ENCODE data around the gene TFR2.

The TFR2 gene

DNA sequence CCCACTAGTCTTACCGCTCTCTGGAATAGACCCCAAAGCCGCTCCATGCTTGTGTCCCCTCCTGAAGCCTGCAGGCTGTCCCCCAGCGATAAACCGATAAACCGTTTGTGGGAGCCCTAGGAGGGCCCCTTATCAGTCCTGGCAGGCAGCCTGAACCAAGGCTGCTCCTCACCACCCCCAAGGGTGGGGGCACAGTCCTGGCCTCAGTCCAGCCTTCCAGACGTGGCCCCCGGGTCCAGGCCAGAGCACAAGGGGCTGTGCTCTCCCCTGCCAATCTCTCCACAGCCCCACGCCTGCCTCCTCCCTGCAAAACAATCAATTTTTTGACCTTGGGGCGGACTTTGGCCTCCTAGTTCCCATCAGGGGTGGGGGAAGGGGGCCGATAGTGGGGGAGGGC is at the start of gene TFR2:
Gene TFR2, minus strand, starts transcription at position 90 of the 397 bp plus-strand sequence. Its CDS starts 43 bp downstream, at position 47.
- peak; percentile 99 for DNase-seq

- DNase-seq: peak; percentile 27
These were observed 48.1 kb upstream of the TFR2 start for GRCh38 chr7:100689230-100690135.

DNA sequence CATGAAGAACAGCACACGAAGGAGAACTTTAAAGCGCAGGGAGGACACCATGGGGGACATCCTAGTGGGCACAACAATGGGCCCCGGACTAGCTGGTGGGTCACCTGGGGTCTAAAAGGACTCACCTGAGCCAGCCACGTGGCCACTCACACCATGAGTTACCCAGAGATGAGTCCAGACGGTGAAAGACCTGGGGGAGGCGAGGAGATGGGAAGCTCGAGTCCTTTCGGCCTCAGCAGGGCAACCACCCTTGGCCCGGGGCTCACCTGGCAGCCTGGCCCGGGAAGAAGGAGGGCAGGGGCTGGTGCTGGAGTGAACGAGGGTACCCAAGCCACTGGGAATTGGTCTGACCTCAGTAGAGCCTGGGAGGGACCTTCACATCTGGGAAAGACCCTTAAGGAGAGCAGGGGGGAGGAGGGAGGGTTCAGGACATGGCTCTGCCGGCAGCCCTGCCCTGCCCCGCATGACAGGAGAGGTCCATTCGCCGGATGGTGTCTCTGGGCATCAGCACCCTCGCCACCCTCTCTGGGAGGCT is 47.0 kb upstream of the TFR2 start:
- DNase-seq: no peak

GRCh38 chr7:100687751-100688300 is 46.5 kb upstream of the TFR2 start:
- DNase-seq: no peak

GRCh38 chr7:100687261-100687660 is 45.9 kb upstream of the TFR2 start:
- no peak for DNase-seq

GRCh38 chr7:100686822-100687211 is 45.5 kb upstream of the TFR2 start:
- DNase-seq: no peak

DNA sequence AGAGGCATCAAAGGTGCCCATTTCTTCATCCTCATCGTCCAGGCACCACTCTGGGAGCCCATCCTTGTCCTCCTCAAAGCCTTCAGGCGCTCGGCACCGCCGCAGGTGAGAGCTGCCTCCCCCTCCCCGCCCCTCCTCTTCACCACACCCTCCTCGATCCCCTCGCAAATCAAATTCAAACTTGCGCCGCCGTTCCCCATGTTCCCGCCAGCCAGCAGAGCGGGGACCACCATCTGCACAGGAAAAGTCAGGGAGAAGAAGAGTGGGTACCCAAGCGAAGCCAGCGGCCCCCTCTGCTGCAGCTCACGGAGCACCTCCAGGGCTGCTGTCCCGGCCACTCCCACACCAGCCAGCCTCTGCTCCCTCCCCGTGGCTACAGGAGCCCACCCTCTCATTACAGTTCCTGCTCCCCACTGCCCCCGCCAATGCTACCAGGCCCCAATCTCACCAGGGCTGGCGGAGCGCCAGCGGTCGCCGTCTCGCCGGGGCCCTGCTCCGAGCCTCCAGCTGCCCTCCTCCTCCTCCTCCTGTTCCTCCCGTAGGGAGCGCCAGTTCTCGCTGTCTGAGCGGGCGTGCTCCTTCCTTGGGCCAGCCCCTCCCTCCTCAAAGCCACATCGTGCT is 45.0 kb upstream of the TFR2 start:
- no peak for DNase-seq

- DNase-seq: no peak
These were observed 44.3 kb upstream of the TFR2 start for GRCh38 chr7:100685631-100686145.

DNA sequence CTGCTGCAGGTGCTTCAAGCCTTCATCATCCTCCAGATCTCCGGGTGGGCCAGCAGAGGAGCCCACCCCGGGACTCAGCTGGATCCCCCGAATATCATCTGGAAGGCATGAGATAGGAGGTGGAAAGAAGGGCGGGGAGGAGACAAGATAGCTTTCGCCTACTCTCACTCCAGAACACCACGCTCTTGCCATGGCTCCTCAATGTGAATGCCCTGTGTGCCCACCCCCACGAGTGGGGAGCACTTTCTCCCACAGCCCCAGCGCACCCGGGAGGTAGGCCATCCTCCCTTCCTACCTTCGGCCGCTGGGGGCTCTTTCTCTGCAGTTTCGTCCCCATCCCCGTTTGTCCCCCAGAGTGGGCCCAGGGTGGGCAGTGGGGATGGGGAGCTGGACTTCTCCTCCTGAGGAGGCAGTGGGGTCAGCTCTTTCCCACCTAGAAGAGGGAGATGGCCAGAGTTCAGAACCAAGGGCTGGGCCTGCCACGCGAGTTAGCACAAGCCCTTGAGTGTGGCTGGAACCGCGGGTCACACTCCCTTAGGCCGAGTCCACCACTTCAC is 43.8 kb upstream of the TFR2 start:
- no peak for DNase-seq

DNA sequence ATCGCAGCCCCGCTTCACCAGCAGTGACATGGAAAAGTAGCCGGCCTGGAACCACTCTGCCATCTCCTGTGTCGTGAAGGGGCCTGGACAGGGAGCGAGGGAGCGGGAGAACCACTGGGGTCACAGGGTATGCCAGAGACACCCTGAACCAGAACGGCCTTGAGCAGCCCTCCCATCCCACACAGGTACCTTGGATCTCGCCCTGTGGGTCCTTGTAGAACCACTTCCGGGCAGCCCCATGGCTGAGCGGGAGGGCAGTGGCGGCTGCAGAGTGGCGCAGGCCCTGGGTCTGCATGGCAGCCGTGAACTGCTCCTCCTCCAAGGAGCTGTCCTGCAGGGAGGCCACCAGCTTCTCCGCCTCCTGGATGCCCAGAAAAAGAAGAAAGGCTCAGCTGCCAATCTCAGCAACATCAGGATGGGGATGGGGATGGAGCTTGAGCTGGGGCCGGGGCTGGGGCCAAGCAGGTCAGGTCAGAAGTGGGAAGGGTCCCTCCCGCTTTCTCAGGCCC is 43.2 kb upstream of the TFR2 start:
- no peak for DNase-seq

GRCh38 chr7:100683659-100684533 is 42.5 kb upstream of the TFR2 start:
- no peak for DNase-seq

DNA sequence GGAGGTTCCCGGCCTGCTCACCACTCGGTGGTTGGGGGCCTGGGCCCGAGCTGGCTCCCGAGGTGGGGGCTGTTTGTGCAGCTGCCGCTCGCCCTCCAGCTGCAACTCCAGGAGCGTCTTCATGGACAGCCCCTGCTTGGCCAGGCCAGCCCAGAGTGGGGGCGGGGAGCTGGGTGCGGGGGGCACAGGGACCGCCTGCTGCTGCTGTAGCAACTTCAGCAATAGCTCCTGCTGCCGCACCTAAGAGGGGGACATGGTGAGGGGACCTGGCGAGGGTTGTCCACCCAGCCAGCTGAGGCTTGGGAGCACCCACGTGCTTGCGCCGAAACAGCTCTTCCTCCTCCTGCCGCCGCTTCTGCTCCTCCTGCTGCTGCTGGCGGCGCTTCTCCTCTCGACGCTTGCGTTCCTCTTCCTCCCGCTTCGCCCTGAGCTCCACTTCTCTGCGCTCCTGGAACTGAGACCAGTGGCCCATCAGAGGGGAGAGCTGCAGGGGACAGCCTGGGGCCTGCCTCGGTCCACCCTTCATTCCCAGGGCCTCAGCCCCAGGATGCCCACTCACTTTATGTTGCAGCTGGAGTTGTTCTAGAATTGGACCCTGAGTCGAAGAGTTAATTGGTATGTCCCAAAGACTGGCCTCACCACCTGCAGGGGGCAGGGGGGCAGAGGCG is 41.8 kb upstream of the TFR2 start:
- DNase-seq: no peak

DNA sequence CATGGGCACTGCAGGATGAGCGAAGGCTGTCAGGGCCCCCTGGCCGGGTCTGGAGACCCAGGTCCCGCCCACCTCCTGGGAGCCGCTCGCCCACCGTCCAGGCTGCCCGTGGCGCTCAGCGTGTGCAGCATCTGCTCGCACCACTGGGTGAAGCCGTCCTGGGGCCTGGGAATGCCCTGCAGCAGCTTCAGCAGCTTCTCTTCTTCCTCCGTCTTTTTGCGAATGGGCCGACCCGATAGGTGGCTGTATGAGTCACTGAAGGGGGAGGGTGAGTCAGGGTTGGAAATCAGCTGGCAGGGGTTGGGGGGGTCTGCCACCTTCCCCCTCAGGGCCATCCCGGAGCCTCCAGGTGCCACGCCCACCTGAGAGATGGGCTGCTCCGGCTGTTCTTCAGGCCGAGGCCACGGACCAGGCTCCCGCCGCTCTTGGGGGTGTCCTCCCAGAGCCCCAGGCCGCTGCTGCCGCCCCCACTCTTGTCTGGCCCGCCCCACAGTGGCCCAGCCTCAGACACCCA is 40.9 kb upstream of the TFR2 start:
- peak; percentile 19 for DNase-seq

GRCh38 chr7:100681491-100682227 is 40.3 kb upstream of the TFR2 start:
- peak; percentile 10 for DNase-seq

- DNase-seq: peak; percentile 50
These were observed 39.4 kb upstream of the TFR2 start for GRCh38 chr7:100680576-100681271.

- DNase-seq: peak; percentile 63
These were observed 38.7 kb upstream of the TFR2 start for GRCh38 chr7:100679927-100680575.

DNA sequence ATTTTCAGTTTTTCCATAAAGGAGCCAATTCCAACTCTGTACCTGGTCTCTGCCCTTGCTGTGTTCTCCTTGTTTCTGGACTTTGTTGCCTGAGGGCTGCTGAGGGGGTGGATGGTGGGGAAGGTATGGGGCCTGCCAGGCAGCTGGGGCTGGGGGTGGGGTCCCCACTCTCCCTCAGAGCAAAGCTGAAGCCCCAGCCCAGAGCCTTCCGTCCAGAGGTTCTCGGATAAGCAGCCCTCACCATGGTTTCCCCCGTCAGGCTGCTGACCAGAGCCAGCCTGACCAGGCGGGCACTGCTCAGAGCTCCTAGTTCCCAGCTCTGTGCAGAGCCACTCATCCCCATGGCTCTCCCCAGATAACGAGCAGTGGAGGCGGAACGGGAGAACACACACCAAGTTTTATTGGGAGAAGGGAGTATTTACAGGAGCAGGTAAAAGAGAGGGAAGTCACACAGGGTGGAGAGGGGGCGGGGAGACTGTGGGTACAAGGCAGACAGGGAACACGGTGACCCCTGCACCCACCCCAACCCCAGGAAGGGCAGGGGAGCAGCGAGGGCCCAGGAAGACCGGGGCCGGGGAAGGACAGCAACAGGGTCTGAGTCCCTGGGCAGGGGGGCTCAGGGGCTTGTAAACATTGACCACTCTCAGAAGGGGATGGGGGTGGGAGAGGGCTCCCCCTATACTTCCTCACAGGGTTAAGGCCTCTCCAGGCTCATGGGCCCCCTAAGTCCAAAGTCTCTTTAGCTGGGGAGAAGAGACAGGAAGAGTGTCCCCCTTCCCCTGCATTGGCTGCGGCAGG is 38.0 kb upstream of the TFR2 start:
- peak; percentile 8 for DNase-seq

- DNase-seq: peak; percentile 19
These were observed 37.1 kb upstream of the TFR2 start for GRCh38 chr7:100678291-100678984.
